ENCODE measurements around the gene HACD1.

The HACD1 gene

DNA sequence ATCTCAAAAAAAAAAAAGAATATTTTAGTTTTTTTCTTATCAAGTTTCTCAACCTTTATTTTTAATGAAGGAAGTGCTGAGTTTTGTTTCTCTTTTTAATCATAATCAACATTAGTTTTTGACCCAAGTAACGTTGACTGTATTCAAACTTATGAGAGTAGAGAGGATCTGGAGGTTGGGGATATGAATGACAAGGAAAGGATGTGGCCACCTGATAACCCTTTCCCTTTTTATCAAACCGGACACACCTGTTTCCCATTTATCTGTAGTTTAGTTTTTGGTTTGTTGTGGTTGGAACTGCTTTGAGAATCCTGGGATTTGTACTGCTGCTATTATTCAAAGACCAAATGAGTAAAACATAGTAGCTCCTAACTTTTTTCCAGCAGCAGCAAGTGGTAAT, 38.6 kb downstream of the HACD1 start:
- DNase-seq, result no peak

DNA sequence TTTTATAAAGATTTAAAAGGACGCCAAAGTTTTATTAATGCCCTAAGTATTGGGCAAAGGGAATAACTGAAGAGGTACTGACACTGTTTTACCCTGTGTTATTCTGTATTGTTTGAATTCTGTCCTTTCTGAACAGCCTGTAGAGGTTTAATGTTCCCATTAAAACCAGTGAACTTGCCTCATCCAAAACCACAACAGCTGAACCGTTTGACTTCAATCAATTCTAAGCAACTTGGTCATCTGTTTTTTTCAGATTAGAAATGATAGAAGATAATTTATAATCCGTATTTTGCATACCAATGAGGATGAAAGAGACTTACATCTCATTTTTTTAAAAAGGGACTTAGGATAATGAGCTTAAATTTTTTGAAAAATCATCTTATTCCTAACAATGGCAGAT, 40.4 kb downstream of the HACD1 start:
- DNase-seq, result no peak

DNA sequence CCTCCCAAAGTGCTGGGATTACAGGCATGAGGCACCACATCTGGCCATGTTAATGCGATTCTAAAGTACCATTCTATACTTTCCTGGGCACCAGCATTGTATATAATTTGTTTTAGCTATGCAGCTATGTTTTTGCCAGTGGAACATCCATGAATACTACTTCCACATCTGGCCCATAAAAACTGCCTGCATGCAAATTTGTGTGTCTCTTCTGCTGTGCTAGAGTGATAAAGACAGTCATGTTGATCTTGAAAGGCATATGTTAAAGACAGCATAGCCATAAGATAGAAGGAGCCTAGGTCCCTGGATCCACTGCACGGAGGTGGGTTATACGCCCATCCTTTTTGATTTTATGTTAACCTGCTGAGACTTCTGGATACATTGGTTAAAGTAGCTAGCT, 52.3 kb downstream of the HACD1 start:
- DNase-seq, result no peak

DNA sequence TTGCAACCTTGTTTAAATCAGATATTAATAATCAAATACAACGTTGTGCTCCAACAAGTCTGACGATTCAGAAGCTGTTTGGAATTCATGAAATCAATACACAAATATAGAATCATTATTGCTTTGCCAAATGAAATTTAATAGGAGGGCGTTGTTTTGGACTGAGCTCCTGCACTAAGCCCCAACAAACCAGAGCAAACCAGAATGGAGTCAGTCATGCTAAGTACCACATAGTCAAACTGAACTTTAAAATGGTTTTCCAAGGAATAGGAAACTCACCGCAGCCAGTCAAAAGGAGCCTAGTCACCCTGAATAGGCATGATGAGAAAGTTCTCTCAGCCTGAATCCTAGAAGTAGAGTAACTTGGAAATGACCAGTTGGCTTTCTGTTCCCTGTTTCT, 53.7 kb downstream of the HACD1 start:
- no peak for DNase-seq

DNA sequence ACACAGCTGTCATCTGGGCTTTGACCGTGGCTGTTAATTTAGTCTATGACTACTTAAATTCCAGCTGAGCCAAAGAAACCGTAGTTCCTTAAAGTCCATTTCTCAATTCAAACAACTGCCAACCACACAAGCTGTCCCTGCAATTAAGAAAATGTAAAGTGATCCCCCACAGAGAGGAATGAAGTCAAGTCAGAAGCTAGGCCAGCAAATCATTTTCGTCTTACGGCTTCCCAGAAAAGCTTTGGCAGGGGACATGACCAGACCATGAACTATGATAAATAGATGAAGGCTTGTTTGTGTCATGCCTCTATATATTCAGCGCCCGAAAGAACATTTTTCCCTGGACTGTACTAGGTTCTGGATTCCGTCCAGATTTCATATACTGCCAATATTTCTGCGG, 54.6 kb downstream of the HACD1 start:
- DNase-seq, result no peak

DNA sequence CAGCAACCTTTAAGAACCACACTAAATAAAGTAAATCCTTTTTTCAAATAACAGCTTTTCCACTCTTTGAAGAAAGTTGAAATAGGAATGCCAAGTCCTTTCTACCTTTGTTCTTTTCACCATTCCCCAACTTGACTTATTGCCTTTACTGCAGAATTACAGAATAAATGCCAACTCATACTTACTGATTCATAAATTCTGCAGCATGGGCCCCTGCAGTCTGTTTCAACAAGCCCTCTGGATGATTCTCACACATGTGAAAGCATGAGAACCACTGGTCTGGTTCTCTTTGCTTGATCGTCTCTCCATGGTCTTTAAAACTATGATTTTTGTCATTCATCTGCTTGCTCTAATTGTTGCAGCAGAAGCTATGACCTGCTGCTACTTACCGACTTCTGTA, 56.1 kb downstream of the HACD1 start:
- no peak for DNase-seq

DNA sequence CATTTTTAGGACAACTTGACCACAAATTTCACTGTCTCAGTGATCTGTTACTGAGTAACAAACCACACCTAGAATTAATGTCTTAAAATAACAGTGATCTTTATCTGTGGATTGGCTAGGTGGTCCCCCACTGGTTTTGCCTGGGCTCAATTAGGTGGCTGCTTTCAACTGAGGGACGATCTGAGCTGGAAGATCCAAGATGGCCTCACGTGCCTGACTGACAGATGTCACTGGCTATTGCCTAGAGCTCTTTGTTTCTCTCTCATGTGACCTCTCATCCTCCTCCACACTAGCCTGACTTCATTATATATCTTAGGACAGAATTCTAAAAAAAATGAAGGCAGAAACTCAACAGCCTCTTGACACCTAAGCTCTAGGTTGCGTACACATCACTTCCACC, 59.7 kb downstream of the HACD1 start:
- no peak for DNase-seq

DNA sequence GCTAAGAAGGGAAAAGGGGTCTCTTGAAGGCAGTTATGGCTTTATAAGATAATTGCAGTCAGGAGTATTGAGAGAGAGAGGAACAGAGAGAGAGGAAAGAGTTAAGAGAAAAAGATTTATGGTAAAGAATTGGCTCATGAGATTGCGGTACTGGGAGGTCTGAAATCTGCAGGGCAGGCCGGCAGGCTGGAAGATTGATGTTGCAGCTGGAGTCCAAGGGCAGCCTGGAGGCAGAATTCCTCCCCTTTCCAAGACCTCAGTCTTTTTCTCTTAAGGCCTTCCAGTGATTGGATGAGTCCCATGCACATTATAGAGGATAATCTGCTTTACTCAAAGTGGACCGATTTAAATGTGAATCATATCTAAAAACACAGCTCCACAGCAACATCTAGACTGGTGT, 68.4 kb downstream of the HACD1 start:
- DNase-seq, result no peak

DNA sequence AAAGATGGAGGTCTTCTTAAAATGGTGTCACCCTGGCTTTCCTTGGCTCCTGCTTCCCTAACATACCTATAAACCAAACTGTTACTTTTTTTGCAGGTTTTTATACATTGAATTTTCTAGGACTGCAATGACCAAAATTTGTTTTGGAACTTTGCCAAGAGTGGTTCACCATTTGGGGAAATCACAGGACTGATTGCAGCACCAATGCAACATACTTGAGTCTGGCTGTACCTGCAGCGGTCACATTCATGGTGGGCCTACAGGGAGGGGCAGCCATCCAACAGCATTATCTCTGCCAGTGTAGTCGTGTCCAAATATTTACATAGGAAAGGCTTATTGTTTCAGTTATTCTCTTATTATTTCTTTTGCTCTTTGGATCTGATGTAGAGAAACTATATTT, 69.0 kb downstream of the HACD1 start:
- no peak for DNase-seq

DNA sequence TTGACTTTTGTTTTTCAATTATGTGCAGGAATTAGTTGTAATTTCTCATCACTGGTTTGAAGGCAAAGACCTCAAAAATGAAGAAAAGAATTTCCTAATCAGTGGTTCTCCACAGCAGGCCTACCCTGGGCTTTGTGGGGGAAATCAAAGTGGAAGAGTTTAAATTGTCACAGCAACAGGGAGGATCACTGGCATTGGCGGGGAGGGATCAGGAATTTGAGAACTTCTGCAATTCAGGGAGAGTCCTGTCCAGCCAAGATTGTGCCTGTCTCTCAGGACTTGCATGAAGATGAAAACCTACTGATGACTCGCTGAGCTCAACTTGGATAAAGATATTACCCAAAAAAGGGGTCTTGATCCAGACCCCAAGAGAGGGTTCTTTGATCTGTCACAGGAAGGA, 70.1 kb downstream of the HACD1 start:
- no peak for DNase-seq

DNA sequence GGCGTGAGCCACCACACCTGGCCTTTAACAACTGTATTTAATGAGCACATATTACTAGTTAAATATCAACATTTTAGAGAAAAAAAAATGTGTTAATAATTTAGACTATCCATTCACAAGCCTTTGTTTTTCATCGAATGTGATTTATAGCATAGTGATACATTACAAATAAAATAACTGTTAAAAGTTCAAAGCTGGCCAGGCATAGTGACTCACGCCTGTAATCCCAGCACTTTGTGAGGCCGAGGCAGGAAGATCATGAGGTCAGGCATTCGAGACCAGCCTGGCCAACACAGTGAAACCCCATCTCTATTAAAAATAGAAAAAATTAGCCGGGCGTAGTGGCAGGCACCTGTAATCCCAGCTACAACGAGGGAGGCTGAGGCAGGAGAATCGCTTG, 72.7 kb downstream of the HACD1 start:
- DNase-seq, result no peak

All from T-helper 1 cell (primary cell).